H9 (cell line): ENCODE measurements around the gene C11orf24. TPM values are rescaled to one million over a fixed set of nuclear protein-coding genes. Genes with fewer than 3 reads are reported as not detected.

Experiments used
- DNase-seq: peaks from one replicate; pipeline ENCODE4 v3.0.0-alpha.2; 2017
- H2AFZ ChIP-seq: one replicate; pipeline ENCODE4 v1.6.1; 2013; ENCODE audit warnings: mild to moderate bottlenecking, low read length, control low read depth, moderate library complexity
- H2AK5ac ChIP-seq: 2 replicates; pipeline ENCODE4 v1.6.1; 2013; ENCODE audit warnings: low read length, control low read depth, mixed read lengths; ENCODE audit not compliant: insufficient read length
- H2BK120ac ChIP-seq: one replicate; pipeline ENCODE4 v1.6.1; 2013; ENCODE audit warnings: low read depth, mild to moderate bottlenecking, low read length, control low read depth, inconsistent platforms; ENCODE audit not compliant: poor library complexity, severe bottlenecking
- H2BK12ac ChIP-seq: 2 replicates; pipeline ENCODE4 v1.6.1; 2013; ENCODE audit warnings: low read length, control low read depth, mixed read lengths, low read depth; ENCODE audit not compliant: insufficient read length
- H2BK15ac ChIP-seq: 2 replicates; pipeline ENCODE4 v1.6.1; 2013; ENCODE audit warnings: low read depth, low read length, control low read depth
- H2BK20ac ChIP-seq: one replicate; pipeline ENCODE4 v1.6.1; 2013; ENCODE audit warnings: low read depth, mild to moderate bottlenecking, low read length, control low read depth, inconsistent platforms; ENCODE audit not compliant: poor library complexity, severe bottlenecking
- H2BK5ac ChIP-seq: 2 replicates; pipeline ENCODE4 v1.6.1; 2013; ENCODE audit warnings: low read length, control low read depth, mixed read lengths; ENCODE audit not compliant: insufficient read length
- H3K14ac ChIP-seq: 2 replicates; pipeline ENCODE4 v1.6.1; 2013; ENCODE audit warnings: low read length, control low read depth; ENCODE audit not compliant: insufficient read depth
- H3K18ac ChIP-seq: 2 replicates; pipeline ENCODE4 v1.6.1; 2013; ENCODE audit warnings: low read depth, mild to moderate bottlenecking, mixed read lengths, low read length, control low read depth; ENCODE audit not compliant: insufficient read length
- H3K23ac ChIP-seq: 2 replicates; pipeline ENCODE4 v1.6.1; 2013; ENCODE audit warnings: low read length, control low read depth, mixed read lengths, low read depth; ENCODE audit not compliant: insufficient read length
- H3K23me2 ChIP-seq: 2 replicates; pipeline ENCODE4 v1.6.1; 2013; ENCODE audit warnings: low read depth, mild to moderate bottlenecking, mixed read lengths, low read length, control low read depth; ENCODE audit not compliant: insufficient read length, poor library complexity, severe bottlenecking
- H3K27ac ChIP-seq: 2 replicates; pipeline ENCODE4 v1.5.1; 2013; ENCODE audit warnings: low read length, control low read depth, mixed read lengths, low read depth; ENCODE audit not compliant: insufficient read length
- H3K27me3 ChIP-seq: 2 replicates; pipeline ENCODE4 v1.6.1; 2013; ENCODE audit warnings: low read length, control low read depth, inconsistent platforms; ENCODE audit not compliant: insufficient read depth
- H3K4ac ChIP-seq: 2 replicates; pipeline ENCODE4 v1.6.1; 2013; ENCODE audit warnings: low read depth, mild to moderate bottlenecking, control low read depth, inconsistent platforms, low read length, moderate library complexity
- H3K4me1 ChIP-seq: 2 replicates; pipeline ENCODE4 v1.6.1; 2013; ENCODE audit warnings: low read length, control low read depth, inconsistent platforms; ENCODE audit not compliant: insufficient read depth
- H3K4me2 ChIP-seq: 2 replicates; pipeline ENCODE4 v1.6.1; 2013; ENCODE audit warnings: low read length, control low read depth, mixed read lengths; ENCODE audit not compliant: insufficient read length, insufficient read depth
- H3K56ac ChIP-seq: 2 replicates; pipeline ENCODE4 v1.6.1; 2013; ENCODE audit warnings: low read depth, mild to moderate bottlenecking, mixed read lengths, low read length, control low read depth; ENCODE audit not compliant: insufficient read length
- H3K79me1 ChIP-seq: 2 replicates; pipeline ENCODE4 v1.6.1; 2013; ENCODE audit warnings: low read depth, mild to moderate bottlenecking, moderate library complexity, low read length, control low read depth, inconsistent platforms; ENCODE audit not compliant: insufficient read depth, poor library complexity, severe bottlenecking
- H3K79me2 ChIP-seq: 2 replicates; pipeline ENCODE4 v1.6.1; 2013; ENCODE audit warnings: low read length, control low read depth, inconsistent platforms; ENCODE audit not compliant: insufficient read depth
- H3K9ac ChIP-seq: 2 replicates; pipeline ENCODE4 v1.6.1; 2013; ENCODE audit warnings: low read length, control low read depth, mixed read lengths; ENCODE audit not compliant: insufficient read length; ENCODE audit errors: extremely low read depth
- H3K9me3 ChIP-seq: one replicate; pipeline ENCODE4 v1.6.1; 2013; ENCODE audit warnings: low read depth, low read length, inconsistent platforms; ENCODE audit not compliant: control insufficient read depth
- H3T11ph ChIP-seq: one replicate; pipeline ENCODE4 v1.6.1; 2013; ENCODE audit warnings: mild to moderate bottlenecking, low read length, control low read depth, inconsistent platforms
- H4K20me1 ChIP-seq: one replicate; pipeline ENCODE4 v1.6.1; 2013; ENCODE audit not compliant: control insufficient read depth, insufficient read length, insufficient read depth
- H4K5ac ChIP-seq: 2 replicates; pipeline ENCODE4 v1.6.1; 2013; ENCODE audit warnings: low read depth, mild to moderate bottlenecking, mixed read lengths, low read length, control low read depth; ENCODE audit not compliant: insufficient read length
- H4K8ac ChIP-seq: replicated peaks from 2 replicates; pipeline ENCODE4 v1.6.1; 2013; ENCODE audit warnings: low read length, control low read depth, mixed read lengths, low read depth; ENCODE audit not compliant: insufficient read length
- H4K91ac ChIP-seq: 2 replicates; pipeline ENCODE4 v1.6.1; 2013; ENCODE audit warnings: low read depth, mild to moderate bottlenecking, moderate library complexity, mixed read lengths, low read length, control low read depth; ENCODE audit not compliant: insufficient read length
- H3K27ac Mint-ChIP-seq, 3 experiments: 2 replicates in 2 of 3; 3 replicates in 1 of 3; pipeline ENCODE4 v1.8.0; 2020 to 2021; ENCODE audit warnings: mixed read lengths in 3 of 3, mild to moderate bottlenecking in 1 of 3, moderate library complexity in 1 of 3
- H3K27me3 Mint-ChIP-seq: 2 replicates; pipeline ENCODE4 v1.8.0; 2021; ENCODE audit warnings: low read depth, mild to moderate bottlenecking, moderate library complexity, mixed read lengths
- H3K36me3 Mint-ChIP-seq, 3 experiments: 2 replicates in 2 of 3; 3 replicates in 1 of 3; pipeline ENCODE4 v1.8.0; 2020 to 2021; ENCODE audit warnings: low read depth in 3 of 3, mixed read lengths in 3 of 3; ENCODE audit not compliant: insufficient read depth in 1 of 3
- H3K4me1 Mint-ChIP-seq, 2 experiments: 2 replicates each; pipeline ENCODE4 v1.8.0; 2020; ENCODE audit warnings: mixed read lengths in 2 of 2
- H3K4me3 Mint-ChIP-seq, 2 experiments: 2 replicates in 1 of 2; 3 replicates in 1 of 2; pipeline ENCODE4 v1.8.0; 2020 to 2021; ENCODE audit warnings: mild to moderate bottlenecking in 2 of 2, mixed read lengths in 2 of 2, moderate library complexity in 1 of 2
- H3K9me3 Mint-ChIP-seq, 2 experiments: 2 replicates in 1 of 2; 3 replicates in 1 of 2; pipeline ENCODE4 v1.8.0; 2020; ENCODE audit warnings: mild to moderate bottlenecking in 2 of 2, mixed read lengths in 2 of 2, moderate library complexity in 1 of 2
- WGBS: extraction: QIAGEN DNeasy Blood & Tissue Kit; methylation state at CpG from one replicate; pipeline ENCODE4 v1.1.7; 2013; ENCODE audit warnings: missing lambda C conversion rate, low lambda C conversion rate, mixed read lengths; ENCODE audit not compliant: insufficient read length; ENCODE audit errors: extremely low coverage; 5-methylcytosine and 5-hydroxymethylcytosine counted together
- total RNA-seq: library from RNA; stranded (reverse); gene quantifications from 2 replicates; pipeline ENCODE4 v1.2.1, GENCODE V29; 2021
- TF ChIP-seq, protein P1 (sequence below): fragments of 200-600 bp; sonication (generic); conservative IDR thresholded peaks from 3 replicates; pipeline ENCODE4 v1.8.0; 2021; ENCODE audit warnings: antibody characterized with exemption, mild to moderate bottlenecking

Gene C11orf24
- total RNA-seq, 1 experiment from 2014 or later, result 46.8 TPM

DNA sequence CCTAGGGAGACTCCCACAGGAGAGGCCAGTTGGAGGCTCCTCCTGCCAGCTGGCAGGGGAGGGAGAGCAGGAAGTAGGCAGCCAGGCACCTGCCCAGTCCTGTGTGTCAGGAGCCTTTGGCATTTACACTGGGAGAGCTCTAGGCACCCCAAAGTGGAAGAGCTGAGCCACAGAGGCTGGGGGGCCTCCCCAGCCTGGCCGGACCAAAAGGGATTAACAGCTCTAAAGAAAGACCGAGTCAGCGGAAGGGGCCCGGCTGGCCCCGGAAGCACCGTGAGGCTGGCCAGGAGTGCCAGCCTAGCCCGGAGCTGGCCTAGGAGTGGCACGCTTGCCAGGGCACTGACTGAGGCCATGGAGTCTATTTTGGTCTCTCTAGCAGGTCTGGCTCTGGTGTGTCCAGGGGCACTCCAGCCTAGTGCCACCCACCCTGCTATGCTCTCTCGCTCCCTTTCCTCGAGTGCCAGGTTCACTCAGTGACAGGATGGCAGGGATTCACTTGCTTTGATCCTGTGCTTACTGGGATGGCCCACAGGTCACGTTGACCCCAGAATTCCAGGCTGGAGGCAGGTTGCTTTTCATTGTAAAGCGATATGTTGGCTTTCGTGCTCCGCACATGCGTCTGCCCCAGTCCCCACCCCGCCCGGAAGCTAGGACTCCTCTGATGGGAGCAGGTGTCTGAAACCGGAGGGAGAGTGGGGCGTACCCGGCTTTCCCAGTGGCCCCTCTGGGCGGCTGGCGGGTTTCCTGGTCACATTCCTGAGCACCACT, 55.4 kb downstream of the C11orf24 start:
- no peak overlapping the region for H3K4me2 ChIP-seq
- no peaks in the 10 kb centered on the region for H4K20me1 ChIP-seq
- H2AFZ ChIP-seq, result no peak overlapping the region
- H3K4me1 ChIP-seq, result no peaks in the 10 kb centered on the region
- Mint-ChIP-seq H3K9me3 (peaks cover 0 to 1% of the 10 kb centered on the region in 2 experiments; a peak in 2 of 5 replicates), H3K4me3 (no peak overlapping the region), H3K27me3 (peaks cover 14% of the 10 kb centered on the region), H3K36me3 (peaks cover 0 to 1% (median 0%) of the 10 kb centered on the region in 3 experiments; a peak in 2 of 7 replicates), H3K4me1 (peaks cover 17 to 21% of the 10 kb centered on the region in 2 experiments), H3K27ac (no peak overlapping the region)
- WGBS, result no CpG with 5 or more reads among the region's 22 CpGs
- no peak overlapping the region for H3K27ac ChIP-seq
- no peak overlapping the region for H2BK15ac ChIP-seq
- H3K79me2 ChIP-seq, result peaks cover 6% of the 10 kb centered on the region; the same call in 1 of the 2 replicates
- no peaks in the 10 kb centered on the region for H3K9me3 ChIP-seq
- H3K23me2 ChIP-seq, result peaks cover 6% of the 10 kb centered on the region
- DNase-seq, result no peak
- no peak overlapping the region for H3K9ac ChIP-seq
- H3K14ac ChIP-seq, result no peak overlapping the region
- H2BK5ac ChIP-seq, result no peak overlapping the region
- no peak overlapping the region for H2BK120ac ChIP-seq
- H3T11ph ChIP-seq, result no peak overlapping the region
- no peak overlapping the region for H4K91ac ChIP-seq
- no peak overlapping the region for H2AK5ac ChIP-seq
- H3K27me3 ChIP-seq, result no peaks in the 10 kb centered on the region
- no peak overlapping the region for H3K18ac ChIP-seq
- H3K56ac ChIP-seq, result no peak overlapping the region
- no peak overlapping the region for H3K4ac ChIP-seq
- no peak overlapping the region for H4K8ac ChIP-seq
- H3K79me1 ChIP-seq, result no peaks in the 10 kb centered on the region
- no peak overlapping the region for H2BK12ac ChIP-seq
- H4K5ac ChIP-seq, result no peak overlapping the region
- no peak overlapping the region for H2BK20ac ChIP-seq
- no peak overlapping the region for H3K23ac ChIP-seq
- TF ChIP-seq, protein P1, sequence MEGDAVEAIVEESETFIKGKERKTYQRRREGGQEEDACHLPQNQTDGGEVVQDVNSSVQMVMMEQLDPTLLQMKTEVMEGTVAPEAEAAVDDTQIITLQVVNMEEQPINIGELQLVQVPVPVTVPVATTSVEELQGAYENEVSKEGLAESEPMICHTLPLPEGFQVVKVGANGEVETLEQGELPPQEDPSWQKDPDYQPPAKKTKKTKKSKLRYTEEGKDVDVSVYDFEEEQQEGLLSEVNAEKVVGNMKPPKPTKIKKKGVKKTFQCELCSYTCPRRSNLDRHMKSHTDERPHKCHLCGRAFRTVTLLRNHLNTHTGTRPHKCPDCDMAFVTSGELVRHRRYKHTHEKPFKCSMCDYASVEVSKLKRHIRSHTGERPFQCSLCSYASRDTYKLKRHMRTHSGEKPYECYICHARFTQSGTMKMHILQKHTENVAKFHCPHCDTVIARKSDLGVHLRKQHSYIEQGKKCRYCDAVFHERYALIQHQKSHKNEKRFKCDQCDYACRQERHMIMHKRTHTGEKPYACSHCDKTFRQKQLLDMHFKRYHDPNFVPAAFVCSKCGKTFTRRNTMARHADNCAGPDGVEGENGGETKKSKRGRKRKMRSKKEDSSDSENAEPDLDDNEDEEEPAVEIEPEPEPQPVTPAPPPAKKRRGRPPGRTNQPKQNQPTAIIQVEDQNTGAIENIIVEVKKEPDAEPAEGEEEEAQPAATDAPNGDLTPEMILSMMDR, result no peak
